HCT116 (cell line): Measurements from ENCODE around the gene CARMIL1. TPM values are rescaled to one million over a fixed set of nuclear protein-coding genes. Genes with fewer than 3 reads are reported as not detected.

ENCODE experiments used
- ATAC-seq: fragments of 200-7000 bp; cut with Tn5 transposase; 2 replicates; pipeline ENCODE4 v1.9.1; 2020; ENCODE audit warnings: mild to moderate bottlenecking, moderate library complexity
- BruUV-seq: library from RNA; stranded (reverse); fragments of 400-500 nt; replicated peaks from 2 replicates; lab custom pipeline; 2021; lab: Mats Ljungman, UMichigan
- CTCF ChIA-PET: fragments of 300-600 bp; sonication (Branson Sonifier 250); formaldehyde crosslinking; loops from one replicate; lab custom pipeline; 2021; ENCODE audit warnings: antibody characterized with exemption; lab: Charles Lee
- POLR2A ChIA-PET: fragments of 300-600, 350-600 bp; sonication (Branson Sonifier 250); formaldehyde crosslinking; loops from one replicate; lab custom pipeline; 2021; ENCODE audit warnings: antibody characterized with exemption; lab: Charles Lee
- RAD21 ChIA-PET, 2 experiments: fragments of 300-600 bp; sonication (Branson Sonifier 250); formaldehyde crosslinking; loops; one replicate each; lab custom pipeline; 2023; ENCODE audit warnings: low total read pairs in 2 of 2; ENCODE audit not compliant: uncharacterized antibody in 2 of 2, unreplicated experiment in 2 of 2, low non-redundant PET in 1 of 2; lab: Charles Lee
- DNase-seq: peaks from one replicate; pipeline ENCODE4 v3.0.0-alpha.2; 2010; ENCODE audit warnings: low read depth, low spot score
- H2AFZ ChIP-seq: fragments of 200-600 bp; shearing (Covaris generic), sonication (generic); 2 replicates; pipeline ENCODE4 v1.6.1; 2017; ENCODE audit warnings: low read depth, mixed run types, mixed read lengths, antibody characterized with exemption, low read length; ENCODE audit not compliant: poor library complexity, severe bottlenecking
- H3K27ac ChIP-seq: 2 replicates; pipeline ENCODE4 v1.5.1; 2012; ENCODE audit warnings: low read depth, low read length
- H3K27me3 ChIP-seq: fragments of 200-600 bp; sonication (generic); 2 replicates; pipeline ENCODE4 v1.6.1; 2016; ENCODE audit warnings: mixed run types, low read length, mixed read lengths; ENCODE audit not compliant: insufficient read depth
- H3K36me3 ChIP-seq, 2 experiments: fragments of 200-500 bp in 1 of 2; fragments of 200-600 bp in 1 of 2; sonication (Bioruptor generic) in 1 of 2; sonication (generic) in 1 of 2; 2 replicates each; pipeline versions ENCODE4 v1.5.1 to v1.6.1; 2014 to 2016; ENCODE audit warnings: low read length in 2 of 2, inconsistent platforms in 1 of 2, mixed read lengths in 1 of 2, mixed run types in 1 of 2; ENCODE audit not compliant: insufficient read depth in 2 of 2, control insufficient read depth in 1 of 2
- H3K4me1 ChIP-seq, 2 experiments: fragments of 200-600 bp in 1 of 2; sonication (generic) in 1 of 2; 2 replicates each; pipeline versions ENCODE4 v1.5.1 to v1.6.1; 2012 to 2017; ENCODE audit warnings: low read length in 2 of 2, inconsistent platforms in 1 of 2, mild to moderate bottlenecking in 1 of 2, mixed read lengths in 1 of 2, mixed run types in 1 of 2, moderate library complexity in 1 of 2; ENCODE audit not compliant: insufficient read depth in 2 of 2, control insufficient read depth in 1 of 2
- H3K4me2 ChIP-seq: fragments of 200-600 bp; sonication (generic); 2 replicates; pipeline ENCODE4 v1.6.1; 2017; ENCODE audit warnings: mixed run types, low read length, mixed read lengths
- H3K4me3 ChIP-seq, 2 experiments: fragments of 200-600 bp in 1 of 2; sonication (generic) in 1 of 2; replicated peaks in 1 of 2; 2 replicates each; pipeline ENCODE4 v1.5.1; 2011 to 2016; ENCODE audit warnings: low read length in 2 of 2, control low read depth in 1 of 2, low read depth in 1 of 2, mild to moderate bottlenecking in 1 of 2, mixed read lengths in 1 of 2, mixed run types in 1 of 2
- H3K79me2 ChIP-seq: fragments of 200-600 bp; sonication (generic); 2 replicates; pipeline ENCODE4 v1.6.1; 2017; ENCODE audit warnings: mild to moderate bottlenecking, mixed run types, low read length, moderate library complexity, mixed read lengths; ENCODE audit not compliant: insufficient read depth
- H3K9ac ChIP-seq: fragments of 200-600 bp; sonication (generic); 2 replicates; pipeline ENCODE4 v1.6.1; 2016; ENCODE audit warnings: low read length, mixed read lengths
- H3K9me2 ChIP-seq: fragments of 200-600 bp; sonication (generic), shearing (Covaris generic); 2 replicates; pipeline ENCODE4 v1.6.1; 2017; ENCODE audit warnings: mixed run types, mild to moderate bottlenecking, moderate library complexity; ENCODE audit not compliant: insufficient read depth
- H3K9me3 ChIP-seq, 2 experiments: fragments of 200-500 bp in 1 of 2; fragments of 200-600 bp in 1 of 2; sonication (Bioruptor generic) in 1 of 2; sonication (generic) in 1 of 2; 2 replicates each; pipeline ENCODE4 v1.6.1; 2014 to 2017; ENCODE audit warnings: low read length in 2 of 2, mixed read lengths in 2 of 2, inconsistent platforms in 1 of 2, low read depth in 1 of 2, mild to moderate bottlenecking in 1 of 2, mixed run types in 1 of 2, moderate library complexity in 1 of 2; ENCODE audit not compliant: control insufficient read depth in 1 of 2, insufficient read depth in 1 of 2
- H4K20me1 ChIP-seq: fragments of 200-600 bp; sonication (generic), shearing (Covaris generic); 2 replicates; pipeline ENCODE4 v1.6.1; 2017; ENCODE audit warnings: mixed run types, mild to moderate bottlenecking, moderate library complexity; ENCODE audit not compliant: insufficient read depth
- ATF3 ChIP-seq: IDR thresholded peaks from 2 replicates; pipeline ENCODE4 v1.6.1; 2012
- CBX3 ChIP-seq: IDR thresholded peaks from 2 replicates; pipeline ENCODE4 v1.6.1; 2012; ENCODE audit warnings: low read depth
- CEBPB ChIP-seq: IDR thresholded peaks from 2 replicates; pipeline ENCODE4 v1.6.1; 2012; ENCODE audit warnings: low read depth
- CTCF ChIP-seq, 3 experiments: fragments of 200-600 bp in 1 of 3; sonication (generic) in 1 of 3; IDR thresholded peaks in 2 of 3; conservative IDR thresholded peaks in 1 of 3; 2 replicates each; pipeline ENCODE4 v1.5.1; 2012 to 2017; ENCODE audit warnings: low read depth in 2 of 3, low read length in 2 of 3, antibody characterized with exemption in 1 of 3, borderline replicate concordance in 1 of 3, control low read depth in 1 of 3, mild to moderate bottlenecking in 1 of 3, mixed read lengths in 1 of 3, mixed run types in 1 of 3, moderate library complexity in 1 of 3; ENCODE audit not compliant: insufficient read depth in 1 of 3
- EGR1 ChIP-seq: IDR thresholded peaks from 2 replicates; pipeline ENCODE4 v1.6.1; 2012; ENCODE audit warnings: low read depth
- ELF1 ChIP-seq: IDR thresholded peaks from 2 replicates; pipeline ENCODE4 v1.6.1; 2012; ENCODE audit warnings: low read depth, borderline replicate concordance
- EZH2 ChIP-seq: fragments of 200-600 bp; sonication (generic); IDR thresholded peaks from 2 replicates; pipeline ENCODE4 v1.6.1; 2017; ENCODE audit warnings: antibody characterized with exemption, mixed run types
- EZH2phosphoT487 ChIP-seq: fragments of 200-600 bp; IDR thresholded peaks from 2 replicates; pipeline ENCODE4 v1.6.1; 2018; ENCODE audit warnings: antibody characterized with exemption, borderline replicate concordance
- FOSL1 ChIP-seq: IDR thresholded peaks from 2 replicates; pipeline ENCODE4 v1.6.1; 2012; ENCODE audit warnings: low read depth
- JUND ChIP-seq: IDR thresholded peaks from 2 replicates; pipeline ENCODE4 v1.6.1; 2012
- POLR2AphosphoS5 ChIP-seq: IDR thresholded peaks from 2 replicates; pipeline ENCODE4 v1.6.1; 2011; ENCODE audit warnings: mild to moderate bottlenecking, low read depth, low read length, moderate library complexity
- SIN3A ChIP-seq: IDR thresholded peaks from 2 replicates; pipeline ENCODE4 v1.6.1; 2012; ENCODE audit warnings: low read depth
- SP1 ChIP-seq: IDR thresholded peaks from 2 replicates; pipeline ENCODE4 v1.6.1; 2012; ENCODE audit warnings: low read depth
- SRF ChIP-seq: IDR thresholded peaks from 2 replicates; pipeline ENCODE4 v1.6.1; 2012; ENCODE audit warnings: low read depth
- YY1 ChIP-seq: IDR thresholded peaks from 2 replicates; pipeline ENCODE4 v1.6.1; 2011; ENCODE audit warnings: low read length, low read depth, moderate library complexity, mild to moderate bottlenecking; ENCODE audit not compliant: insufficient replicate concordance; ENCODE audit errors: extremely low read depth
- ZFX ChIP-seq: fragments of 450-650 bp; IDR thresholded peaks from 2 replicates; pipeline ENCODE4 v1.6.1; 2017
- ZNF274 ChIP-seq: fragments of 200-500 bp; sonication (Bioruptor generic); IDR thresholded peaks from 2 replicates; pipeline ENCODE4 v1.6.1; 2014; ENCODE audit warnings: mild to moderate bottlenecking, low read depth, low read length, inconsistent platforms
- intact Hi-C: fragments of 100-400 bp; cut with micrococcal nuclease; formaldehyde crosslinking; loops from 2 replicates; pipeline ENCODE4 v1.10.0; 2022
- total RNA-seq: library from RNA; stranded (reverse); gene quantifications from one replicate; pipeline ENCODE4 v1.2.1, GENCODE V29; 2021; ENCODE audit not compliant: unreplicated experiment
- TF ChIP-seq, protein P1 (sequence below): IDR thresholded peaks from 2 replicates; pipeline ENCODE4 v1.6.1; 2012
- TF ChIP-seq, protein P2 (sequence below): IDR thresholded peaks from 2 replicates; pipeline ENCODE4 v1.6.1; 2011; ENCODE audit warnings: mild to moderate bottlenecking, low read length, moderate library complexity; ENCODE audit not compliant: insufficient replicate concordance; ENCODE audit errors: extremely low read depth

Gene CARMIL1
- total RNA-seq, 1 experiment from 2014 or later: 21.7 TPM

DNA sequence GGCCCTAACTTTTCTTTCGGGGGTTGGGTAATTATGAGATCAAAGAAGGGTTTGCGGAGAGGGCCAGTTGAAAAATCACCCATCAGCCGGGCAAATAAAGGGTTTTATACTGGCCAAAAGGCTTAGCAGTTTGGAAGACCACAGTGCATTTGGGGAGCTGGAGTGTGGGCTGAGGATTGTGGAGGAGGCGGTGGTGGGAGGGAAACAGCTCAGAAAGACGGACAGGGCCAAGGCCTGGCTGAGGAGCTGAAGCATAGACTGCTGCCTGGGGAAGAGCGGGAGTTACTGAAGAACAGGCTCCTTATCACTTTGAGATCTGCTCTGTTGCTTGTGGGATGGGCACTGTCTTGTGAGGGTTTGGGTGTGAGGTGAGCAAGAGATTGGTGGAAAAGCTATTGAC, 144.2 kb downstream of the CARMIL1 start:
- Histone ChIP-seq H3K27me3 (no peaks in the 10 kb centered on the region), H3K9ac (no peak overlapping the region), H3K36me3 (no peaks in the 10 kb centered on the region), H3K4me2 (no peak overlapping the region), H2AFZ (no peak overlapping the region), H3K27ac (no peak overlapping the region), H3K9me2 (no peaks in the 10 kb centered on the region), H4K20me1 (no peaks in the 10 kb centered on the region), H3K4me1 (no peaks in the 10 kb centered on the region), H3K9me3 (0 out of 4 replicates have a peak, but pooled peaks cover 0 to 3% of the 10 kb centered on the region in 2 experiments), H3K4me3 (no peak overlapping the region), H3K79me2 (no peaks in the 10 kb centered on the region)
- DNase-seq (no peak), ATAC-seq (no peak)
- ChIA-PET POLR2A (no interaction called here), RAD21 (no interaction called here), CTCF (no interaction called here)
- BruUV-seq: no TSS peak
- intact Hi-C loops: no loop called here
- TF ChIP-seq POLR2AphosphoS5 (no peak), EZH2phosphoT487 (no peak)
- TF ChIP-seq, all 23 proteins: peak for 0

DNA sequence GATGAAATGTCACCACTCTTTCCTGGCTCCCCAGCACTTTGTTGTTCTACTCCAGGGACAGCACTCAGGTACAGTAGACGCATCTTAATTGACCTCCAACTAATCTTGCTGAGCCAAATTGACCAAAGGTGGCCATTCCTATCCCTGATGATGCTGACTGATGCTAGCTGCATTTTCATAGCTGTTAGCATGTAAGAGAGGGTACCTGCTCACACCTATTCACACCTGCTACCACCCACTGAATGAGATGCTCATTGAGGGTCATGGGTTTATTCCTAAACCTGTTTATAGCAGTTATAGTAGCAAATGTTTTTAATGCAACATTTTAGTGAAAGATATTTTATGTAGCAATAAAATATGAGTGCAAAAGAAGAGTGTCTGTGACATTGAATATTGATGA, 145.1 kb downstream of the CARMIL1 start:
- no peak overlapping the region for H3K4me2 ChIP-seq
- no peaks in the 10 kb centered on the region for H4K20me1 ChIP-seq
- no peaks in the 10 kb centered on the region for H3K79me2 ChIP-seq
- H3K36me3 ChIP-seq: no peaks in the 10 kb centered on the region
- ATAC-seq (no peak), DNase-seq (no peak)
- BruUV-seq: no TSS peak
- H3K4me1 ChIP-seq: no peaks in the 10 kb centered on the region
- H3K9me2 ChIP-seq: no peaks in the 10 kb centered on the region
- intact Hi-C loops: no loop called here
- CTCF ChIA-PET: no interaction called here
- POLR2A ChIA-PET: no interaction called here
- H3K9ac ChIP-seq: no peak overlapping the region
- RAD21 ChIA-PET: no interaction called here
- no peak overlapping the region for H2AFZ ChIP-seq
- no peak overlapping the region for H3K4me3 ChIP-seq
- no peaks in the 10 kb centered on the region for H3K27me3 ChIP-seq
- 0 out of 4 replicates have a peak, but pooled peaks cover 0 to 3% of the 10 kb centered on the region in 2 experiments for H3K9me3 ChIP-seq
- no peak overlapping the region for H3K27ac ChIP-seq
- TF ChIP-seq SP1 (no peak), ZNF274 (no peak), EZH2 (no peak), ELF1 (no peak), CBX3 (no peak), FOSL1 (no peak), JUND (no peak), SIN3A (no peak), ATF3 (no peak), ZFX (no peak), CTCF (IDR thresholded peaks at IDR 0.05 in 2 of 3, conservative IDR thresholded peaks at IDR 0.05 in 1 of 3; ENCODE audit: borderline replicate concordance in 1 of 3, insufficient read depth in 1 of 3, low read depth in 2 of 3, low read length in 2 of 3) (no peak), SRF (no peak), CEBPB (no peak), YY1 (no peak), EGR1 (no peak)
- TF ChIP-seq, protein P1, sequence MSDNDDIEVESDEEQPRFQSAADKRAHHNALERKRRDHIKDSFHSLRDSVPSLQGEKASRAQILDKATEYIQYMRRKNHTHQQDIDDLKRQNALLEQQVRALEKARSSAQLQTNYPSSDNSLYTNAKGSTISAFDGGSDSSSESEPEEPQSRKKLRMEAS: no peak
- TF ChIP-seq, protein P2, sequence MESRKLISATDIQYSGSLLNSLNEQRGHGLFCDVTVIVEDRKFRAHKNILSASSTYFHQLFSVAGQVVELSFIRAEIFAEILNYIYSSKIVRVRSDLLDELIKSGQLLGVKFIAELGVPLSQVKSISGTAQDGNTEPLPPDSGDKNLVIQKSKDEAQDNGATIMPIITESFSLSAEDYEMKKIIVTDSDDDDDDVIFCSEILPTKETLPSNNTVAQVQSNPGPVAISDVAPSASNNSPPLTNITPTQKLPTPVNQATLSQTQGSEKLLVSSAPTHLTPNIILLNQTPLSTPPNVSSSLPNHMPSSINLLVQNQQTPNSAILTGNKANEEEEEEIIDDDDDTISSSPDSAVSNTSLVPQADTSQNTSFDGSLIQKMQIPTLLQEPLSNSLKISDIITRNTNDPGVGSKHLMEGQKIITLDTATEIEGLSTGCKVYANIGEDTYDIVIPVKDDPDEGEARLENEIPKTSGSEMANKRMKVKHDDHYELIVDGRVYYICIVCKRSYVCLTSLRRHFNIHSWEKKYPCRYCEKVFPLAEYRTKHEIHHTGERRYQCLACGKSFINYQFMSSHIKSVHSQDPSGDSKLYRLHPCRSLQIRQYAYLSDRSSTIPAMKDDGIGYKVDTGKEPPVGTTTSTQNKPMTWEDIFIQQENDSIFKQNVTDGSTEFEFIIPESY: no peak
